CD4-positive, alpha-beta T cell treated with Interleukin-6 for 4 hours (primary cell): Measurements from ENCODE around the gene CSTPP1.
A peak's percentile ranks its signal among the peaks of the same experiment; 100 is the strongest.
"Not testable (repeated sequence)": the region's sequence is repeated elsewhere in the genome, so short reads cannot be mapped to it uniquely, and the experiment has no call there.

ENCODE experiments used
- DNase-seq: peaks from one replicate; pipeline ENCODE4 v3.0.0-alpha.2; 2020; ENCODE audit warnings: mixed read lengths

The CSTPP1 gene

DNA sequence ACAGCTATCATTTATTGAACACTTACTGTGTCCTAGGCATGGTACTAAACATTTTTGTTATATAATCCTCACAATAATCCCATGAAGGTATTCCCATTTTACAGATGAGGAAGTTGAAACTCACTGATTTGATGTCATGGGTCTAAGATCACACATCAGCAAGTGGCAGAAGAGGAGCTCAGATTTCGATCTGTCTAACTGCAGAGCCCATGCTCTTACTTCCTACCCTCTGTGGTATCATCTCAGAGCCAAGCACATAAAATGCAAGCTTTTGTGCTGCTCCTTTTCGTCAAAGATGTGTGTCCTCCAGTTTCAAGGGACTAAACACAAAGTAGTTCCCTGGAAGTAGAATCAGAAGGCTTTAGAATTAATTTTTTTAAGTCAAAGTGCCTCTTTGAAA, 169.0 kb downstream of the CSTPP1 start:
- no peak for DNase-seq

DNA sequence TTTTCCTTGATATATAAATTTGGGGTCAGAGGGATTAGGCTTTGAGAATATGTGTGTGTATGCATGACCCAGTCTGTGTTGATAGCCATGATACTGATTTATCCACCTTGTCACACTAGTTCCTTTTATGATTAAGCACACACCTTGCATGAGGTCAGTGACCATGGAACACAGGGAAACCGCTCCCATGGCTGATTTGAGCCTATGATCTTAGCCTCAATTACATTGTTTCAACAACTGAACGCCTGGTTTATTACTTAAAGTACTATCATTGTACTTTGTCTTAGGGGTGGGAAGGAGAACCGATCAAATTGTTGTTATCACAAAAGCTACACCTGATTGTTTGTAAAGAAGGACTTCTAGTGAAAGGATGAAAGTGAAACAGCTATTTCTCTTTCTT, 169.4 kb downstream of the CSTPP1 start:
- no peak for DNase-seq

DNA sequence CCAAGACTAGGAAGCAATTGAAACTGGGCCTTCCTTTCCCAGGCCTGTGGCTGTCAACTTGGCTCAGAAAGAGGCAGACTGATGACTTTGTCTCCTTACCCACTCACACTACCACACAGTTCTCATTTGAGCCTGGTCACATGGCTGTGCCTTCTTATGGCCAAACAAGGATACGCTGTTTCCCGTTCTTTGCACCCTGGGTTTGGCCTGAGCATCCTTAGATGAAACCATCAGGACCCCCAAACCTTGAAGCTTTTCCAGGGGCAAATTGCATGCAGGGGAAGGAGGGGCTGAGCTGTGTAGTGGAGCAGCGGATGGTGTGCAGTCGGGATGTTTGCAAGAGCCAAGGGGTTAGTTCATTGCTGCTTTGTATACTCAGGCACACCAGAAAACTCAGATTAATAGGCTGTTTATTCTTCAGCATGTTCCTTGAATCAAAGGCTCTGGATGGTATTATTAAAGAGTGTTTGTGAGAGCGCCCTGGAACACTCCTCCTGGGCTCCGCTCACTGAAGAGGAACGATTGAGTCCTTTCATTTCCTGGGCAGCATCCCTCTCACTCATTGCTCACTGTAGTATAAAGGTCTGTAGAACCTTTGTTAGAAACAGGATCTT, 170.3 kb downstream of the CSTPP1 start:
- no peak for DNase-seq

GRCh38 chr11:47107744-47108143, 171.2 kb downstream of the CSTPP1 start:
- DNase-seq, result no peak

DNA sequence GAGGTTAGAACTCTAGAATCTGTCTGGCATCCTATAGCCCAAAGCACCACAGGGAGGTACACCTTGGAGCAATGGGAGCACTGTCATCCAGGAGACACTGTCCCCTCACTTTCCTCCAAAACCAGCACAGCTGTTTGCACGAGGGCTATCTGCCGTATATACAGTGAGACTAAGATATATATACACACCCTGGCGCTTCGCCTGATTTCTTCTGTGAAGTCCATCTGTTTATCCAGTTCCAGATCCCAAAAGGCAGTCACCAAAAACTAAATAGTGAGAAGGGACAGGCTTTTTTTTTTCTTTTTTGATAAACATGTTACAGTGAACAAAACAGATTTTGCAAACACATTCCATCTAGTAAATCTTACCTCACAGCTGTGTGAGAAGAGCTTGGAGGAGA, 171.7 kb downstream of the CSTPP1 start:
- no peak for DNase-seq

GRCh38 chr11:47109051-47109726, 172.6 kb downstream of the CSTPP1 start:
- no peak for DNase-seq

DNA sequence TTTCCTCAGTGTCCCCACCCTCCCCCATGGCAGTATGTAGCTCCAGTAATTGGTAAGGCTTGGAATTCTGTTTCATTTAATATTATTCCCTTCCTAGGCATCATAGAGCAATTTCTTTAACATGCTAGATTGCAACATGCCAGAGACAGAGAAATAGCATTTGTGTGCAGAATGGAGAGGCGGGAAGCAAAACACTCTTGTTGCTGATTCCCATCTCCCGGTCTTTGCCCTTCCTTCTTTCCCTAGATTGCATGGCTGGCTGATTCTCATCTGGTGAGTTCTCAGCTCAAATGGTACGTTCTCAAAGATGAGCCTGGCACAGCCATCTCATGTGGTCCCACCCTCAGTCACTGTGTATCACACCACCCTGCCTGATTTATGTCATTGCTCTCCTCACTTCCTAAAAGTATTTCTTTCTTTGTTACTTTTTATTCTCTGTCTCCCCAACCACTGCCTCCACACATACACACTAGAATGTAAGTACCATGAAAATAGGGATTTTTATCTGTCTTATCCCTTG, 173.2 kb downstream of the CSTPP1 start:
- DNase-seq, result no peak

DNA sequence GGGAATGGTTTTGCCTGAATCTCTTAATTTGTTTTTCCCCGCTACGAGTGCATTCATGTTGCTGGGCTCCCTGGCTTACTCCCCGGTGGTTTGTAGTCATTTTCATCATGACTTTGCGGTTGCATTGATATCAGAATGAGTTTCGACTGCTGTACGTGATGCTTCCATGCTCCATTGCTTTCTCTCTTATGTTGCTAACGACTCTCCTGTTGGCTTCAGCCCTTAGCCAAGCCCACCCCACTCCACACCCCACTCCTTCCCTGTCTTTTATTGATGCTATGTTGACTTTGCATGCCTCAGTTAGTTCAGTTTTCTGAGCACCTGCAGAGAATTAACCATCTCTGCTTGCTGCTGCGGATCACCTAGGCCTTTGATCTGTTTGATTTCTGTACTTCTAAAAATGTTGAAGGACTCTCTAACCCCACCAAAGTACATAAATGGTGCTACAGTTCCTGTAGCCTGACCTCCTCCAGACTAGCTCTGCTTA, 174.8 kb downstream of the CSTPP1 start:
- no peak for DNase-seq

- DNase-seq, result not testable (repeated sequence)
Measured at GRCh38 chr11:47112941-47113340, 176.4 kb downstream of the CSTPP1 start.

DNA sequence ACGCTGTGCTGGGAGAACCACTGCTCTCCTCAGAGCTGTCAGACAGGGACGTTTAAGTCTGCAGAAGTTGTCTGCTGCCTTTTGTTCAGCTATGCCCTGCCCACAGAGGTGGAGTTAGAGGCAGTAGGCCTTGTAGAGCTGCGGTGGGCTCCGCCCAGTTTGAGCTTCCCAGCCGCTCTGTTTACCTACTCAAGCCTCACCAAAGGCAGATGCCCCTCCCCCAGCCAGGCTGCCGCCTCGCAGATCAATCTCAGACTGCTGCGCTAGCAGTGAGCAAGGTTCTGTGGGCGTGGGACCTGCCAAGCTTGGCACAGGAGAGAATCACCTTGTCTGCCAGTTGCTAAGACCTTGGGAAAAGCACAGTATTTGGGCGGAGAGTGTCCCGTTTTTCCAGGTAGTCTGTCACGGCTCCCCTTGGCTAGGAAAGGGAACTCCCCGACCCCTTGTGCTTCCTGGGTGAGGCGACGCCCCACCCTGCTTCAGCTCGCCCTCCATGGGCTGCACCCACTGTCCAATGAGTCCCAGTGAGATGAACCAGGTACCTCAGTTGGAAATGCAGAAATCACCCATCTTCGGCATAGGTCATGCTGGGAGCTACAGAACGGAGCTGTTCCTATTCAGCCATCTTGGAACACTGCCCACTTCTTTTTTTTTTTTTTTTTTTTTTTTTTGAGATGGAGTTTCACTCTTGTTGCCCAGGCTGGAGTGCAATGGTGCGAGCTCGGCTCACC, 182.6 kb downstream of the CSTPP1 start:
- DNase-seq, result peak; percentile 71

DNA sequence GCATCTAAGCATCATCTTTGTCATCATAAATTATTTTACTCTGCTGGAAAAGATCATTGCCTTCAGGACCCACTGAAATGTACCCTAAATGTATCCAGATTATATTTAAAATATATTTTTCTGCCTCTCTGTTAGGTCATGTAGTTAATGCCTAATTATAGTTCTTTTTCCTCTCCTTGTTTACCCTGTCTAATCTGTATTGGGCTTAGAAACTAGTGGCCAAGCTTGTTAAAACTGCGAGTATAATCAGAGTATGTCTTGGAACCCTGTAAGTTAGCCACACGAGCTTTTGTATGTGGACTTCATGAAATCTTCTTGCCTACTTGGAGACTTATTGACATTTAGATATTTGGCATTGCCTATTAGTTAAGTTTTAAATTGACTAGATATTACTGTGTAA, 184.5 kb downstream of the CSTPP1 start:
- no peak for DNase-seq

DNA sequence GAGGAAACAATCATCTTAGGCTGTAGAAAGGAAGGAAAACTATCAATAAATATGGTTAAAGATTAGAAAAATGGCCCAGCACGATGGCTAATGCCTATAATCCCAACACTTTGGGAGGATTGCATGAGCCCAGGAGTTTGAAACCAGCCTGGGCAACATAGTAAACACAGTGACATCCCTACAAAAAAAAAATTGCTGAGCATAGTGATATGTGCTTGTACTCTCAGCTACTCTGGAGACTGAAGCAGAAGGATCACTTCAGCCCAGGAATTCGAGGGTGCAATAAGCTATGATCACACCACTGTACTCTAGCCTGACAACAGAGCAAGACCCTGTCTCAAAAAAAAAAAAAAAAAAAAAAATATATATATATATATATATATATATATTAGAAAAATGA, 185.2 kb downstream of the CSTPP1 start:
- DNase-seq, result no peak

GRCh38 chr11:47123094-47123493, 186.5 kb downstream of the CSTPP1 start:
- DNase-seq, result no peak

- no peak for DNase-seq
Measured at GRCh38 chr11:47124675-47125074, 188.1 kb downstream of the CSTPP1 start.

GRCh38 chr11:47125083-47125482, 188.5 kb downstream of the CSTPP1 start:
- DNase-seq, result no peak

DNA sequence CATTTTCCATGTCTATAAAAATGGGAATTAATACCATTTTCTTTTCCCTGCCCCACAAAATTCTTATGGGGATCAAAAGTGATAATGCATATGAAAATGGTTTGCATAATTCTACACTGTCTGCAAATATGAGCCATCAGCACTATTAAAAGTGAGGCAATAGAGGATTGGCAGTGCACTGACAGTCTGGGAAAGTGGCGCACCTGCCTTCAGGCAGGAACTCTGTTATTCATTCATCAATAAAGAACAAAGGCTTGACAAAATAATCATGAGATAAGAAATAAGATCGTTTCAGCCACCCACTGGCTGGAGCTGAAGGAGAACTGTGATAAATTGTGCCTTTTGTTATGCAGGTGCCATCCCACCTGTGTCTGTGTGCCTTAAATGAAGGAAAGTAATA, 190.7 kb downstream of the CSTPP1 start:
- DNase-seq, result no peak

GRCh38 chr11:47130543-47130942, 194.0 kb downstream of the CSTPP1 start:
- DNase-seq, result no peak

DNA sequence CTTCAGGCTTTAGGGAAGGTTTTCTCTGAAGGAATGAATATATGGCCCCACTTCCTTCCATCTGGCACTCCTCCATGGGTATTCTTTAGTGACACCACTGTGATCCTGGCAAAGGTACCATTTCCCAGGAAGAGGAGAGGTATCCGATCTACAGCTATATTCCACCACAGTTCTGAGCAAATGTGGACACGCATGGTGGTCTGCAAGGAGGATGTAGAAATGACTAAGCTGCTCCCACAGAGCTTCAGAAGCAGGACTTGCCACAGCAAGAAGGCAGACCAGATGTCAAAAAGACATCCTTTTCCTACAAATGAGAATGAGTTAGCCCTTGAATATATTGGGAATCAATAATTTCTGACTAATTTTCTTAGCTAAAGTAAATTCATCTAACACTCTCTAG, 194.6 kb downstream of the CSTPP1 start:
- no peak for DNase-seq

GRCh38 chr11:47132490-47132889, 195.9 kb downstream of the CSTPP1 start:
- no peak for DNase-seq

- DNase-seq, result no peak
Measured at GRCh38 chr11:47132981-47133380, 196.4 kb downstream of the CSTPP1 start.

DNA sequence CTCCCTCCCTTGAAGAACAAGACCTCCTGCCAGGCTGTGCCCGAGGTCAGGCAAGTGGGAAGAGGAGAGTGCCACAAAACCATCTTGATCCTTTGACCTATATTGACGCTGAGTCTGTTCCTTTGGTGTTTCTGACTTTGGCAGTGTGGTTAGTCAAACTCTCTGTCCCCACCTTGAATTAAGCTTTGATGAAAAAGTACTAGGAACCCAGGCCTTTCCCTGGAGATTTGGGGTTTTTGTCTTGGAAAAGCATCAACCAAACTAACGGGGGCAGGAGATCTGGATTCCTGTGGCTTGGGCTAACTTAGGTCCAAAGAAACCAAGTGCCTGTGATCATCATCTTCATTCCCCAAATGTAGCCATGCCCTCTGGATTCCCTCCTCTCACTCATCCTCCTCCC, 199.8 kb downstream of the CSTPP1 start:
- DNase-seq, result no peak

- DNase-seq, result no peak
Measured at GRCh38 chr11:47136921-47137320, 200.4 kb downstream of the CSTPP1 start.

DNA sequence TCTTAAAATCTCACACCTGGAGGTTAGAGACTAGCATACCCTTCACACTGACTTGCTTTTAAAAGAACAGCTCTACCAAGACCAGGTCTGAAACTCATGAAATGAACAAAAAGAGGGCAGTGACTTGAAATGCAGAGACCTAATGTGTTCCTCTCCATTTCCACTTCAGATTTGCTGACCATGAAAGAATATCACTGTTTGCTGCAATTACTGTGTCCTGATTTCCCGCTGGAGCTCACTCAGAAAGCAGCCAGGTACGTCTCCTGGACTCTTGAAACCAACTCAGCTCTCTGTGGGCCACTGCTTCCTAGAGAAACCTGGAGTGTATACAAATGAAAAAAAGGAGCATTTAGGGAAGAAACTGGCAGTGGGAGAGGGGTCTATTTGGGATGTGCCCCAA, 200.9 kb downstream of the CSTPP1 start:
- no peak for DNase-seq

DNA sequence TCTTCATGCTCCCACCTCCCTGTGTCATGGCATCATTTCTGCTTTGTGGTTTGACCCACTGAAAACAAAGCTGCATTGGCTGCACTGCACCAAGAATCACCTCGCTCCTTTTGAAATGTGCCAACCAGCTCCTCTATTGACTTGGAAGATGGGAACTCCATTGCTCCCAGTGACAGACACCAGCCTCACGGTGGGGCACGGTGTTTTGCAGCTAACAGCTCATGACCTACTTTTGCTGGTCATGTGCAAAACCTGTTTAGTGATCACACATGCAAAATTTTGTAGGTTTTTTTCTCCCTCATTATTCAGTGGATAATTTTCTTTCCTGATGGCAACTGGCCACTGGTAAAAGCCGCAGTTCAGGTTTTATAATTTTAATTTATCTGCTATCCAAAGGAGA, 203.3 kb downstream of the CSTPP1 start:
- no peak for DNase-seq
